Endothelial cell of umbilical vein (primary cell): Measurements from ENCODE around the gene RASA2. TPM values are rescaled to one million over a fixed set of nuclear protein-coding genes. Genes with fewer than 3 reads are reported as not detected.
A peak's percentile ranks its signal among the peaks of the same experiment; 100 is the strongest.

Source experiments
- BruUV-seq: library from RNA; stranded (reverse); fragments of 400-500 nt; replicated peaks from 2 replicates; lab custom pipeline; 2021; lab: Mats Ljungman, UMichigan
- CTCF ChIA-PET: fragments of 300-600, 350-600 bp; sonication (Branson Sonifier 250); formaldehyde crosslinking; loops from one replicate; lab custom pipeline; 2021; ENCODE audit warnings: antibody characterized with exemption, inconsistent platforms; lab: Charles Lee
- POLR2A ChIA-PET: fragments of 300-600, 350-600 bp; sonication (Branson Sonifier 250); formaldehyde crosslinking; loops from one replicate; lab custom pipeline; 2021; ENCODE audit warnings: antibody characterized with exemption, inconsistent platforms; lab: Charles Lee
- DNase-seq: peaks from one replicate; pipeline ENCODE4 v3.0.0-alpha.2; 2011; ENCODE audit warnings: low read depth, low spot score
- FAIRE-seq: peaks from 2 replicates; lab custom pipeline; 2011; peaks lifted over from hg19 to GRCh38; lab: Jason Lieb, UNC
- H2AFZ ChIP-seq: 2 replicates; pipeline ENCODE4 v1.6.0; 2012; ENCODE audit warnings: low read depth, low read length, control low read depth, inconsistent platforms
- H3K27ac ChIP-seq: 2 replicates; pipeline ENCODE4 v1.5.1; 2011; ENCODE audit warnings: low read depth, mild to moderate bottlenecking, control low read depth, low read length, moderate library complexity; ENCODE audit not compliant: insufficient read depth
- H3K27me3 ChIP-seq, 2 experiments: 2 replicates each; pipeline versions ENCODE4 v1.6.0 to v1.6.1; 2011; ENCODE audit warnings: low read length in 2 of 2, mixed read lengths in 1 of 2; ENCODE audit not compliant: control insufficient read depth in 2 of 2, insufficient read depth in 2 of 2
- H3K36me3 ChIP-seq, 2 experiments: 2 replicates in 1 of 2; 3 replicates in 1 of 2; pipeline ENCODE4 v1.5.1; 2011; ENCODE audit warnings: low read length in 2 of 2, mild to moderate bottlenecking in 1 of 2, moderate library complexity in 1 of 2; ENCODE audit not compliant: control insufficient read depth in 2 of 2, insufficient read depth in 2 of 2; ENCODE audit errors: extremely low read depth in 1 of 2
- H3K4me1 ChIP-seq: 3 replicates; pipeline ENCODE4 v1.5.1; 2011; ENCODE audit warnings: mild to moderate bottlenecking, low read length; ENCODE audit not compliant: control insufficient read depth, insufficient read depth; ENCODE audit errors: extremely low read depth
- H3K4me2 ChIP-seq: 2 replicates; pipeline ENCODE4 v1.6.1; 2011; ENCODE audit warnings: low read length, control low read depth, mixed read lengths; ENCODE audit not compliant: insufficient read depth
- H3K4me3 ChIP-seq, 3 experiments: fragments of 200-600 bp in 1 of 3; sonication (generic), shearing (Covaris generic) in 1 of 3; replicated peaks in 1 of 3; 2 replicates each; pipeline ENCODE4 v1.5.1; 2011 to 2016; ENCODE audit warnings: control low read depth in 3 of 3, low read length in 3 of 3, mild to moderate bottlenecking in 2 of 3, inconsistent platforms in 1 of 3, low read depth in 1 of 3, moderate library complexity in 1 of 3; ENCODE audit not compliant: insufficient read depth in 1 of 3
- H3K79me2 ChIP-seq: 2 replicates; pipeline ENCODE4 v1.6.0; 2012; ENCODE audit warnings: low read length, inconsistent platforms; ENCODE audit not compliant: control insufficient read depth, insufficient read depth
- H3K9ac ChIP-seq: replicated peaks from 2 replicates; pipeline ENCODE3; 2011; ENCODE audit warnings: low read length, control low read depth; ENCODE audit not compliant: insufficient read depth; ENCODE audit errors: extremely low read depth
- H3K9me1 ChIP-seq: replicated peaks from 3 replicates; pipeline ENCODE4 v1.6.0; 2011; ENCODE audit warnings: mild to moderate bottlenecking, low read length; ENCODE audit not compliant: control insufficient read depth, insufficient read depth; ENCODE audit errors: extremely low read depth
- H3K9me3 ChIP-seq: replicated peaks from 2 replicates; pipeline ENCODE4 v1.5.1; 2012; ENCODE audit warnings: low read length, inconsistent platforms; ENCODE audit not compliant: control insufficient read depth, insufficient read depth
- H4K20me1 ChIP-seq: replicated peaks from 2 replicates; pipeline ENCODE3; 2011; ENCODE audit warnings: mild to moderate bottlenecking, low read length; ENCODE audit not compliant: control insufficient read depth, insufficient read depth; ENCODE audit errors: extremely low read depth
- EZH2 ChIP-seq: IDR thresholded peaks from 2 replicates; pipeline ENCODE4 v1.6.1; 2012; ENCODE audit warnings: borderline replicate concordance, low read depth, mild to moderate bottlenecking, moderate library complexity, low read length, inconsistent platforms; ENCODE audit not compliant: severe bottlenecking
- FOS ChIP-seq: IDR thresholded peaks from 2 replicates; pipeline ENCODE4 v1.6.1; 2011; ENCODE audit warnings: mild to moderate bottlenecking, low read length, moderate library complexity, borderline replicate concordance; ENCODE audit not compliant: insufficient read depth
- GATA2 ChIP-seq: IDR thresholded peaks from 2 replicates; pipeline ENCODE4 v1.7.0; 2011; ENCODE audit warnings: low read depth, mild to moderate bottlenecking, moderate library complexity, mixed read lengths, low read length; ENCODE audit not compliant: insufficient read length, insufficient read depth
- JUN ChIP-seq: IDR thresholded peaks from 2 replicates; pipeline ENCODE4 v1.6.1; 2011; ENCODE audit warnings: borderline replicate concordance, low read depth; ENCODE audit not compliant: insufficient read length, insufficient read depth
- MYC ChIP-seq: IDR thresholded peaks from one replicate; pipeline ENCODE4 v1.6.1; 2011; ENCODE audit warnings: mild to moderate bottlenecking, low read depth, low read length
- POLR2A ChIP-seq: IDR thresholded peaks from 2 replicates; pipeline ENCODE4 v1.6.1; 2012; ENCODE audit warnings: low read depth, mild to moderate bottlenecking, control low read depth, low read length
- POLR2AphosphoS5 ChIP-seq: IDR thresholded peaks from 2 replicates; pipeline ENCODE4 v1.6.1; 2012; ENCODE audit warnings: low read depth, mild to moderate bottlenecking, control low read depth, low read length, moderate library complexity; ENCODE audit not compliant: insufficient read depth
- dilution Hi-C: fragments of 300-500 bp; cut with MboI; formaldehyde crosslinking; loops from one replicate; pipeline ENCODE4 v1.15.0; 2019; ENCODE audit warnings: low sequenced_read_pairs; ENCODE audit not compliant: extremely low pct_ligation_motif_present
- intact Hi-C: fragments of 100-400 bp; cut with micrococcal nuclease; formaldehyde crosslinking; loops from one replicate; pipeline ENCODE4 v1.10.0; 2022
- polyA plus RNA-seq, 4 experiments: library from polyadenylated mRNA; depleted of rRNA in 3 of 4; stranded (reverse) in 3 of 4; unstranded in 1 of 4; fragments of >200 nt; gene quantifications; 2 replicates each; pipeline versions ENCODE4 v1.2.1 to v1.2.3, GENCODE V29; 2011 to 2012; ENCODE audit warnings: missing spikeins in 1 of 4
- total RNA-seq: library from RNA; stranded (reverse); gene quantifications from 2 replicates; pipeline ENCODE4 v1.2.3, GENCODE V29; 2021
- TF ChIP-seq, protein P1 (sequence below): IDR thresholded peaks from 2 replicates; pipeline ENCODE4 v1.6.1; 2011; ENCODE audit not compliant: insufficient read depth, insufficient read length
- TF ChIP-seq, protein P2 (sequence below), 2 donors: IDR thresholded peaks; 1 replicate in 1 of 2; 2 replicates in 1 of 2; pipeline ENCODE4 v1.5.1; 2011; ENCODE audit warnings: low read length in 2 of 2, mild to moderate bottlenecking in 2 of 2, moderate library complexity in 2 of 2, control low read depth in 1 of 2, inconsistent platforms in 1 of 2, low read depth in 1 of 2; ENCODE audit not compliant: insufficient read depth in 1 of 2; ENCODE audit errors: extremely low read depth in 1 of 2

The RASA2 gene
- total and polyA plus RNA-seq, 2 donors (not counting 3 experiments of a cell fraction or from before 2014, with no cell fraction given): 3.1 to 20.2 TPM

DNA sequence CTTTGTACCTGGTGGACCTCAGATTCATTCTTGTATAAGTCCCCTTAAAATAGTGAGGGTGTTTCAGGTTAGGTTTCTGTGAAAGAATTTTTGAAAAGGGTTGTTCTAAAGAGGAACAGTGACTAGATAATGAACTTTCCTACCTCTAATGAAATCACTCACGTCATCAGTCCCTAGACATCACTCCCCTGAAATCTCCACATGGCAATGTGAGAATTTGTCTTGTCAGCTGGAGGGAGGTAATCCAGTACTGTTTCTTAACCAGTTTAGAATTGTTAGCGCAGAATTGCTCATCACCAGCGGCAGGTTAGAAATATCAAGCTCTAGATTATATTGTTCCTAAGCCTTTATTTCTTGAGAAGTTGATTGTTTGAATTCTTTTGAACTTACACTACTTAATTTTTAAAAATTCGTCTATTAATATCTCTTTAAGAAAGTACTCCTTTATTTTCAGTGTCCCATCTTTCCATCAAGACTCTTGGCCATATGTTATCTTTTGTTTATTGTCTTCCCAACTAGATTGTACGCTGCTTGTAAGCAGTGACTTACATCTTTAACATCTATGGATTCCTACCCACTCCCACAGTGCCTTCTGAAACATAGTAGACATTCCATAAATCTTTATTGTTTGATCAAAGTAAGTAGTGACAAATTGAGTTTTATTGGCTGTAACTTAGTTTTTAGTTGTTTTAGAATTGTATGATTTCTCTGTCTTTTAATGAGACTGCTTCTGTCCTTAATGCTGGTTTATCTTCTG is 52.8 kb downstream of the RASA2 start:
- no peak for TF ChIP-seq POLR2AphosphoS5
- no peak for TF ChIP-seq POLR2A
- TF ChIP-seq MYC: no peak
- TF ChIP-seq EZH2: no peak
- no peak for TF ChIP-seq JUN
- TF ChIP-seq, protein P1, sequence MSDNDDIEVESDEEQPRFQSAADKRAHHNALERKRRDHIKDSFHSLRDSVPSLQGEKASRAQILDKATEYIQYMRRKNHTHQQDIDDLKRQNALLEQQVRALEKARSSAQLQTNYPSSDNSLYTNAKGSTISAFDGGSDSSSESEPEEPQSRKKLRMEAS: no peak
- TF ChIP-seq, protein P2, sequence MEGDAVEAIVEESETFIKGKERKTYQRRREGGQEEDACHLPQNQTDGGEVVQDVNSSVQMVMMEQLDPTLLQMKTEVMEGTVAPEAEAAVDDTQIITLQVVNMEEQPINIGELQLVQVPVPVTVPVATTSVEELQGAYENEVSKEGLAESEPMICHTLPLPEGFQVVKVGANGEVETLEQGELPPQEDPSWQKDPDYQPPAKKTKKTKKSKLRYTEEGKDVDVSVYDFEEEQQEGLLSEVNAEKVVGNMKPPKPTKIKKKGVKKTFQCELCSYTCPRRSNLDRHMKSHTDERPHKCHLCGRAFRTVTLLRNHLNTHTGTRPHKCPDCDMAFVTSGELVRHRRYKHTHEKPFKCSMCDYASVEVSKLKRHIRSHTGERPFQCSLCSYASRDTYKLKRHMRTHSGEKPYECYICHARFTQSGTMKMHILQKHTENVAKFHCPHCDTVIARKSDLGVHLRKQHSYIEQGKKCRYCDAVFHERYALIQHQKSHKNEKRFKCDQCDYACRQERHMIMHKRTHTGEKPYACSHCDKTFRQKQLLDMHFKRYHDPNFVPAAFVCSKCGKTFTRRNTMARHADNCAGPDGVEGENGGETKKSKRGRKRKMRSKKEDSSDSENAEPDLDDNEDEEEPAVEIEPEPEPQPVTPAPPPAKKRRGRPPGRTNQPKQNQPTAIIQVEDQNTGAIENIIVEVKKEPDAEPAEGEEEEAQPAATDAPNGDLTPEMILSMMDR (IDR thresholded peaks at IDR 0.05; ENCODE audit: extremely low read depth in 1 of 2, insufficient read depth in 1 of 2, low read depth in 1 of 2, low read length in 2 of 2): no peak
- no peak for TF ChIP-seq FOS
- no peak for TF ChIP-seq GATA2
- Histone ChIP-seq H3K79me2 (peaks cover 56% of the 10 kb centered on the region), H3K27ac (no peak overlapping the region), H3K9me1 (no peaks in the 10 kb centered on the region), H3K36me3 (peaks cover 2 to 14% of the 10 kb centered on the region in 2 experiments), H3K9ac (no peak overlapping the region), H2AFZ (no peak overlapping the region), H3K9me3 (peaks cover 4% of the 10 kb centered on the region), H3K4me1 (peaks cover 25% of the 10 kb centered on the region), H4K20me1 (no peaks in the 10 kb centered on the region), H3K4me3 (no peak overlapping the region), H3K4me2 (no peak overlapping the region), H3K27me3 (no peaks in the 10 kb centered on the region)
- FAIRE-seq (peak; percentile 44), DNase-seq (no peak)
- intact Hi-C loops: loop anchor here (2.0 kb wide), 1 partner anchor 17 kb away; no protein-coding TSS in a partner anchor
- BruUV-seq: no TSS peak
- CTCF ChIA-PET: interaction anchor here (0.8 to 1.1 kb wide), 4 partner anchors 9 to 80 kb away, joined by 3 to 4 read pairs (median 3); no protein-coding TSS in a partner anchor
- POLR2A ChIA-PET: no interaction called here
- dilution Hi-C loops: no loop called here
